Activated CD4-positive, alpha-beta memory T cell treated with anti-CD3 and anti-CD28 coated beads, Interleukin-2, amount 10 ng/mL, durations not matched to agents 7 days and 5 days (primary cell): ENCODE measurements around the gene SP7. TPM values are rescaled to one million over a fixed set of nuclear protein-coding genes. Genes with fewer than 3 reads are reported as not detected.

Experiments used
- CTCF ChIA-PET: fragments of 350-600 bp; sonication (Branson Sonifier 250); formaldehyde crosslinking; loops from one replicate; lab custom pipeline; 2021; ENCODE audit warnings: antibody characterized with exemption, inconsistent platforms; lab: Charles Lee
- POLR2A ChIA-PET: fragments of 350-600 bp; sonication (Branson Sonifier 250); formaldehyde crosslinking; loops from one replicate; lab custom pipeline; 2021; ENCODE audit warnings: antibody characterized with exemption; lab: Charles Lee
- DNase-seq: peaks from one replicate; pipeline ENCODE4 v3.0.0-alpha.2; 2020
- H3K27ac Mint-ChIP-seq: one replicate; pipeline ENCODE4 v1.8.0; 2021; ENCODE audit warnings: mild to moderate bottlenecking, mixed read lengths
- H3K27me3 Mint-ChIP-seq: one replicate; pipeline ENCODE4 v1.8.0; 2021; ENCODE audit warnings: mixed read lengths
- H3K36me3 Mint-ChIP-seq: one replicate; pipeline ENCODE4 v1.8.0; 2021; ENCODE audit warnings: low read depth, mixed read lengths
- H3K4me1 Mint-ChIP-seq: one replicate; pipeline ENCODE4 v1.8.0; 2021; ENCODE audit warnings: mixed read lengths
- H3K4me3 Mint-ChIP-seq: one replicate; pipeline ENCODE4 v1.8.0; 2021; ENCODE audit warnings: mild to moderate bottlenecking, mixed read lengths
- H3K9me3 Mint-ChIP-seq: one replicate; pipeline ENCODE4 v1.8.0; 2021; ENCODE audit warnings: mixed read lengths
- total RNA-seq, 2 experiments: library from RNA; stranded (reverse); gene quantifications; one replicate each; pipeline ENCODE4 v1.2.3, GENCODE V29; 2021

Gene SP7
- total RNA-seq, 2 experiments from 2014 or later, result not detected

GRCh38 chr12:53330671-53331070, 5.5 kb downstream of the SP7 start:
- peaks cover 8% of the 10 kb centered on the region for H3K4me1 Mint-ChIP-seq
- CTCF ChIA-PET, result interaction anchor here (1.4 to 7.7 kb wide), 4 partner anchors 9 to 21 kb away, joined by 5 to 110 read pairs (median 10); partner anchors contain the start of gene AAAS
- no peak for DNase-seq
- no peak overlapping the region for H3K4me3 Mint-ChIP-seq
- no peaks in the 10 kb centered on the region for H3K36me3 Mint-ChIP-seq
- POLR2A ChIA-PET, result interaction anchor here (1.0 to 1.8 kb wide), 3 partner anchors 9 to 61 kb away, joined by 3 to 5 read pairs (median 4); partner anchors contain the start of genes AAAS and SP1
- no peaks in the 10 kb centered on the region for H3K9me3 Mint-ChIP-seq
- H3K27me3 Mint-ChIP-seq, result peaks cover 47% of the 10 kb centered on the region
- H3K27ac Mint-ChIP-seq, result no peak overlapping the region

GRCh38 chr12:53328043-53328435, 8.1 kb downstream of the SP7 start:
- Mint-ChIP-seq H3K36me3 (no peaks in the 10 kb centered on the region), H3K27me3 (peaks cover 27% of the 10 kb centered on the region), H3K9me3 (no peaks in the 10 kb centered on the region), H3K4me1 (peaks cover 17% of the 10 kb centered on the region), H3K27ac (no peak overlapping the region), H3K4me3 (no peak overlapping the region)
- ChIA-PET POLR2A (interaction anchor here (1.6 to 2.4 kb wide), 2 partner anchors 17 to 114 kb away, joined by 3 to 10 read pairs; partner anchors contain the start of gene PRR13), CTCF (interaction anchor here (0.9 to 7.7 kb wide), 7 partner anchors 18 to 181 kb away, joined by 3 to 110 read pairs (median 8); partner anchors contain the start of gene TARBP2)
- DNase-seq, result no peak

- Mint-ChIP-seq H3K27me3 (peaks cover 27% of the 10 kb centered on the region), H3K4me1 (peaks cover 21% of the 10 kb centered on the region), H3K36me3 (no peaks in the 10 kb centered on the region), H3K27ac (no peak overlapping the region), H3K4me3 (peak overlapping the region; percentile 4), H3K9me3 (no peaks in the 10 kb centered on the region)
- POLR2A ChIA-PET, result interaction anchor here (0.7 to 2.4 kb wide), 4 partner anchors 18 to 174 kb away, joined by 3 to 10 read pairs (median 3); partner anchors contain the start of genes ITGB7, PRR13 and TARBP2
- DNase-seq, result no peak
- CTCF ChIA-PET, result interaction anchor here (0.9 to 7.7 kb wide), 10 partner anchors 9 to 182 kb away, joined by 3 to 110 read pairs (median 6); partner anchors contain the start of genes SP7 and TARBP2
Observed at GRCh38 chr12:53327435-53328042, 8.6 kb downstream of the SP7 start.

GRCh38 chr12:53326460-53327185, 9.5 kb downstream of the SP7 start:
- Mint-ChIP-seq H3K36me3 (no peaks in the 10 kb centered on the region), H3K4me1 (peaks cover 23% of the 10 kb centered on the region), H3K27ac (peak overlapping the region; percentile 71), H3K4me3 (peak overlapping the region; percentile 71), H3K27me3 (peaks cover 20% of the 10 kb centered on the region), H3K9me3 (no peaks in the 10 kb centered on the region)
- no peak for DNase-seq
- ChIA-PET POLR2A (interaction anchor here (0.7 to 2.4 kb wide), 5 partner anchors 19 to 174 kb away, joined by 3 to 10 read pairs (median 3); partner anchors contain the start of genes ITGB7, PRR13 and TARBP2), CTCF (interaction anchor here (0.6 to 7.7 kb wide), 15 partner anchors 9 to 225 kb away, joined by 3 to 110 read pairs (median 3); partner anchors contain the start of genes SP1, SP7 and TARBP2)

- ChIA-PET POLR2A (interaction anchor here (0.7 to 8.8 kb wide), 19 partner anchors 8 to 272 kb away, joined by 3 to 141 read pairs (median 9); partner anchors contain the start of genes CSAD, ESPL1, MAP3K12 and MYG1), CTCF (interaction anchor here (0.9 to 7.7 kb wide), 14 partner anchors 20 to 183 kb away, joined by 3 to 144 read pairs (median 4); partner anchors contain the start of genes PFDN5, SP1 and TARBP2)
- H3K4me1 Mint-ChIP-seq, result peaks cover 34% of the 10 kb centered on the region
- H3K9me3 Mint-ChIP-seq, result no peaks in the 10 kb centered on the region
- DNase-seq, result peak; percentile 33
- peak overlapping the region; percentile 71 for H3K27ac Mint-ChIP-seq
- H3K36me3 Mint-ChIP-seq, result no peaks in the 10 kb centered on the region
- peak overlapping the region; percentile 83 for H3K4me3 Mint-ChIP-seq
- H3K27me3 Mint-ChIP-seq, result peaks cover 19% of the 10 kb centered on the region
Observed at GRCh38 chr12:53325511-53326061, 10.6 kb downstream of the SP7 start.

- ChIA-PET POLR2A (interaction anchor here (0.7 to 8.8 kb wide), 22 partner anchors 8 to 271 kb away, joined by 3 to 141 read pairs (median 8); partner anchors contain the start of genes CSAD, ESPL1, ITGB7 and MAP3K12), CTCF (interaction anchor here (0.9 to 7.7 kb wide), 22 partner anchors 21 to 319 kb away, joined by 3 to 144 read pairs (median 4); partner anchors contain the start of genes CSAD, ESPL1, MYG1 and PFDN5)
- H3K27me3 Mint-ChIP-seq, result peaks cover 15% of the 10 kb centered on the region
- DNase-seq, result peak; percentile 90
- H3K4me3 Mint-ChIP-seq, result peak overlapping the region; percentile 83
- peak overlapping the region; percentile 97 for H3K27ac Mint-ChIP-seq
- no peaks in the 10 kb centered on the region for H3K36me3 Mint-ChIP-seq
- H3K9me3 Mint-ChIP-seq, result no peaks in the 10 kb centered on the region
- H3K4me1 Mint-ChIP-seq, result peaks cover 40% of the 10 kb centered on the region
Observed at GRCh38 chr12:53324779-53325510, 11.2 kb downstream of the SP7 start.

GRCh38 chr12:53324113-53324778, 11.9 kb downstream of the SP7 start:
- H3K4me3 Mint-ChIP-seq, result peak overlapping the region; percentile 83
- CTCF ChIA-PET, result interaction anchor here (0.6 to 7.7 kb wide), 31 partner anchors 11 to 352 kb away, joined by 3 to 144 read pairs (median 5); partner anchors contain the start of genes AMHR2, ATP5MC2, CSAD and ESPL1
- no peaks in the 10 kb centered on the region for H3K9me3 Mint-ChIP-seq
- H3K4me1 Mint-ChIP-seq, result peaks cover 42% of the 10 kb centered on the region
- POLR2A ChIA-PET, result interaction anchor here (0.6 to 8.8 kb wide), 22 partner anchors 8 to 180 kb away, joined by 3 to 141 read pairs (median 8); partner anchors contain the start of genes CSAD, ESPL1, ITGB7 and MAP3K12
- H3K36me3 Mint-ChIP-seq, result no peaks in the 10 kb centered on the region
- H3K27ac Mint-ChIP-seq, result peak overlapping the region; percentile 97
- H3K27me3 Mint-ChIP-seq, result peaks cover 12% of the 10 kb centered on the region
- DNase-seq, result peak; percentile 73

- peaks cover 41% of the 10 kb centered on the region for H3K4me1 Mint-ChIP-seq
- peak overlapping the region; percentile 90 for H3K4me3 Mint-ChIP-seq
- peaks cover 16% of the 10 kb centered on the region for H3K36me3 Mint-ChIP-seq
- DNase-seq, result no peak
- peak overlapping the region; percentile 95 for H3K27ac Mint-ChIP-seq
- no peaks in the 10 kb centered on the region for H3K9me3 Mint-ChIP-seq
- CTCF ChIA-PET, result interaction anchor here (0.6 to 7.3 kb wide), 71 partner anchors 9 to 314 kb away, joined by 3 to 144 read pairs (median 5); partner anchors contain the start of genes CSAD, EIF4B, ESPL1 and ITGB7
- H3K27me3 Mint-ChIP-seq, result no peaks in the 10 kb centered on the region
- POLR2A ChIA-PET, result interaction anchor here (0.6 to 8.8 kb wide), 30 partner anchors 10 to 314 kb away, joined by 3 to 141 read pairs (median 4); partner anchors contain the start of genes CSAD, ESPL1, ITGB7 and MAP3K12
Observed at GRCh38 chr12:53320352-53321195, 15.6 kb downstream of the SP7 start.

- Mint-ChIP-seq H3K27ac (no peak overlapping the region), H3K4me3 (no peak overlapping the region), H3K9me3 (no peaks in the 10 kb centered on the region), H3K27me3 (no peaks in the 10 kb centered on the region), H3K4me1 (peaks cover 4% of the 10 kb centered on the region), H3K36me3 (peaks cover 44% of the 10 kb centered on the region)
- no peak for DNase-seq
- POLR2A ChIA-PET, result no interaction called here
- CTCF ChIA-PET, result no interaction called here
Observed at GRCh38 chr12:53313996-53314395, 22.2 kb downstream of the SP7 start.

- H3K4me3 Mint-ChIP-seq, result no peak overlapping the region
- H3K4me1 Mint-ChIP-seq, result peaks cover 1% of the 10 kb centered on the region
- no peaks in the 10 kb centered on the region for H3K27me3 Mint-ChIP-seq
- H3K9me3 Mint-ChIP-seq, result no peaks in the 10 kb centered on the region
- DNase-seq, result no peak
- ChIA-PET CTCF (interaction anchor here (3.8 kb wide), 1 partner anchor 12 kb away, joined by 22 read pairs; the partner anchor contains the start of gene AAAS), POLR2A (interaction anchor here (0.8 to 1.2 kb wide), 3 partner anchors 9 to 13 kb away, joined by 3 to 4 read pairs (median 3); partner anchors contain the start of genes MYG1 and PFDN5)
- H3K36me3 Mint-ChIP-seq, result peaks cover 46% of the 10 kb centered on the region
- no peak overlapping the region for H3K27ac Mint-ChIP-seq
Observed at GRCh38 chr12:53308276-53308675, 27.9 kb downstream of the SP7 start.
